HUDEP-2 (cell line): ENCODE results near the gene FAF1.
A peak's percentile ranks its signal among the peaks of the same experiment; 100 is the strongest.
"Not testable (repeated sequence)": the region's sequence is repeated elsewhere in the genome, so short reads cannot be mapped to it uniquely, and the experiment has no call there.

Source experiments
- DNase-seq, 76 experiments: peaks; one replicate each; lab custom pipeline; 2025; ENCODE audit not compliant: unreplicated experiment in 76 of 76; lab: John Stamatoyannopoulos, UW

Gene FAF1

DNA sequence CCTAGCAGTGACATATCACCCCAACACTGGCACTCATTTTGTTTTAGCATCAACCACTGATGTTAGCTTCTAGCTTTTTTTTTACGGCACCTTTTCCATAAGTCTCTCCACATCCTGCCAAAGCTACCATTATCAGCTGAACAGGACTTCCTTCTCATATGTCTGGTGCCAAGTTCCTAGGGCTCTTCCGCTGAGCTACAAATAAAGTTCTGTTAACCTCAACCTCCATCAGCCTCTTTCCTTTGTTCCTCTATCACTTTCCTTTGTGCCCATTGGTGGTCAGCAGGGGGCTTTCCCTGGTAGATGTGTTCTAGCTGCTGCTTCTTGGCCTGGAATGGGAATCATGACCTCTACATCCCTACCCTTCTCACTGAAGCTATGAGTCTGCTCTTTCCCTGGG is 163.8 kb downstream of the FAF1 start:
- no peak for DNase-seq

DNA sequence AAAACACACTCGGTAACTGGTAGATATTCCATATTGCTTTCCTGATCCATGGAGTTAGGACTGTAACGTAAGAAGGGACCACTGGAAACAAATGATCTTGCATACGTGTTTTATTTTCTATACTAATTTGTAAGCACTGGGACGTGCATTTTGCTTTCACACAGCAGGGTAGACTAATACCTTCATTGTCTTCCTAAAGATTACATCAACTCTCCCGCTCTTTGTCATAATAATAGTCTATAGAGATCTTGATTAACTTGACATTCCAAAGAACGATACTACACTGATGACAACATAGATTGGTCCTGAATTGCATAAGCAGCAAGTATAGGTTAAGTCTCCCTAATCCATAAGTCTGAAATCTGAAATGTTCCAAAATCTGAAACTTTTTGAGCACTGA is 166.5 kb downstream of the FAF1 start:
- DNase-seq, result no peak

DNA sequence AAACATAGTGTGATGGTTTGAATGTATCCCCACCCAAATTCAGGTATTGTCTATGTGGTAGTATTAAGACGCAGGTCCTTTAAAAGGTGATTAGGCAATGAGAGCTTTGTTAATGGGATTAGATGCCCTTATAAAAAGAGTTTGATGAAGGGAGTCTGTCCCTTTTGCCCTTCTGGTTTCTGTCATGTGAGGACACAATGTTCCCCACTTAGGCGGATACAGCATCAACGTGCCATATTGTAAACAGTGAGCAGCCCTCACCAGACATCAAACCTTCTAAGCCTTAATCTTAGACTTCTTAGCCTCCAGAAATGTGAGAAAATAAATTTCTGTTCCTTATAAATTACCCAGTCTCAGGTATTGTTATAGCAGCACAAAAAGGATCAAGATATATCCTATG is 172.8 kb downstream of the FAF1 start:
- DNase-seq, result no peak

DNA sequence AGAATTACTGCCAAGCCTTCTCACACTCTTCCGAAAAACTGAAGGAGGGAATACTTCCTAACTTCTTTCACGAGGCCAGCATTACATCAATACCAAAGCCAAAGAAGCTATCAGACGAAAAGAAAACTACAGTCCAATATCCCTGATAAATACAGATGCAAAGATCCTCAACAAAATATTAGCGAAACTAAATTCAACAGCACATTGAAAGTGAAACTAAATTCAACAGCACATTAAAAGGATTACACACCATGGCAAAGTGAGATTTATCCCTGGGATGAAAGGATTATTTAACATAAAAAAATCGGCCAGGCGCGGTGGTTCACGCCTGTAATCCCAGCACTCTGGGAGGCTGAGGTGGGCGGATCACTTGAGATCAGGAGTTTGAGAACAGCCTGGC is 176.8 kb downstream of the FAF1 start:
- no peak for DNase-seq

DNA sequence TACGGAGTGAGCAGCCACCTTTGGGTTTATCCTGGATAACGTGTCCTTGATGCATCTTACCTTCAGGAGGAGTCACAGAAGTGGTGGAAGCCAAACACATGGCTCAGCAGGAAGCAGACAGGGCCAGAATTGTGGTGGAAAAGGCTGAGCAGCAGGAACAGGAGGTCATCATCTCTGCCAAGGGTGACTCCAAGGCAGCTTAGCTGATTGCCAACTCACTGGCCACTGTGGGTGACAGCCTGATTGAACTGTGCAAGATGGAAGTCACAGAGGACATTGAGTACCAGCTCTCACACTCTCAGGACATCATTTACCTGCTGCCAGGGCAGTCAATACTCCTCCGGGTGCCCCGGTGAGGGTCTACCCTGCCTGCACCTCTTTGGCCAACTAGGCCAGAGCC is 179.3 kb downstream of the FAF1 start:
- DNase-seq, result no peak

DNA sequence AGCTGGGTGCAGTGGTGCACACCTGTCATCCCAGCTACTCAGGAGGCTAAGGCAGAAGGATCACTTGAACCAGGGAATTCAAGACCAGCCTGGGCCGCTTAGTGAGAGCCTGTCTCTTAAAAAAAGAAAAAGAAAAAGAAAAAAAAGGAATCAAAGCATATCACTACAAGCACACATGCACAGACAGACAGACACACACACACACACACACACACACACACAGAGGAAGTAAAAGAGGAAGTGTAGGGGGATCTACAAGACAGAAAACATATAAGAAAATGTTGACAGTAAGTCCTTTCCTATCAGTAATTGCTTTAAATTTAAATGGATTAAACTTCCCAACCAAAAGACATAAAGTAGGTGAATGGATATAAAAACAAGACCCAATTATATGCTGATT is 180.3 kb downstream of the FAF1 start:
- no peak for DNase-seq

DNA sequence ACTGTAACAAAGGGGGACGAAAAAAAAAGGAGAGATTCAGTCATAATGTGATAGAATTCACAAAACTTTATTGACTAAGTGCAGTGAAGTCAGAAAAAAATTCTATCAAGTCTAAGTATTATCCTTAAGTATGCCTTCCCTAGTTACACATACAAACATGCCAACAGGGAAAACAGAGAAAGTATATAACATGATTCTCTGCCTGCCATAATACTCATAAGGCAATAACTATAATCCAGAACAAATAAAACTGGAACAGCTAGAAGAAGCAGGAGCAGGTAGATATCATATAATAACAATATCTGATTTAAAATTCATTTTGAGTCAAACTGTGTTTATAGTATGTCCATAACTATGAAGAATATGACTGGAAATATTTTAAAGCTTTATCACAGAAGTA is 184.3 kb downstream of the FAF1 start:
- no peak for DNase-seq

DNA sequence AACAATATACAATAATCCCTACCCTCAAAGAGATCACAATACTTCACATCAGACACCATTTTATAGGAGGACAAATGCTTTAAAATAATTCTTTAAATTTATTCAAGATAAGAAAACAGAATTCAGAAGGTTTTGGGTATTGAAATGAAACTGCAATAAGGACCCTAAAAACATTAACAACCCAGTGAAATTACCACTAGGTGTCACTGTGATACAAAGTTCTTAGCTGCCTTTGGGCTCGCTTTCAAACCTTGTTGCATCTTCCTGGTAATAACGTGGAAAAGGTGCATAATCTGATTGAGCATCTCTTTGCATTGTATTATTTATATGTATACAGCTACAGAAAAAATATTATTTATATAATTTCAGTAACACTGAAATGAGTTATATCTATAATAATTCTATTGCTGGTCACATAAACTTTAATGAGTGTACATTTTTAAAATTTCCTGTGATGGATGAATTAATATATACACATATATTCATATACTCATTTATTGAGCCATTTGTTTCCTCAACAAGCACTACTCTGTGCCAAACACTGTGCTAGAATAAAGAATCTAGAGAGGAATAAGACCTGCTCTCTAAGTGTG is 185.2 kb downstream of the FAF1 start:
- peak in 21 of 76 experiments; percentile 2 to 53 (median 22) for DNase-seq

DNA sequence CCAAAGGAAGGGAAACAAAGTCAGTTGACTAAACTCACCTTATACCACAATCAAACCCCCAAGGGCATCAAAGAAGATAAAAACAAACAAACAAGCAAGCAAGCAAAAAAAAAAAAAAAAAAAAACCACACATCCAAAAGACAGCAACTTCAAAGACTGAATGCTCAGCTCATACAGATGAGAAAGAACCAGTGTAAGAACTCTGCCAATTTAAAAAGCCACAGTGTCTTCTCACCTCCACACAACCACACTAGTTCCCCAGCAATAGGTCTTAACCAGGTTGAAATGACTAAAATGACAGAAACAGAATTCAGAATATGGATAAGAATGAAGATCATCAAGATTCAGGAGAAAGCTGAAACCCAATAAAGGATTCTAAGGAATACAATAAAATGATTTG is 193.4 kb downstream of the FAF1 start:
- no peak for DNase-seq

DNA sequence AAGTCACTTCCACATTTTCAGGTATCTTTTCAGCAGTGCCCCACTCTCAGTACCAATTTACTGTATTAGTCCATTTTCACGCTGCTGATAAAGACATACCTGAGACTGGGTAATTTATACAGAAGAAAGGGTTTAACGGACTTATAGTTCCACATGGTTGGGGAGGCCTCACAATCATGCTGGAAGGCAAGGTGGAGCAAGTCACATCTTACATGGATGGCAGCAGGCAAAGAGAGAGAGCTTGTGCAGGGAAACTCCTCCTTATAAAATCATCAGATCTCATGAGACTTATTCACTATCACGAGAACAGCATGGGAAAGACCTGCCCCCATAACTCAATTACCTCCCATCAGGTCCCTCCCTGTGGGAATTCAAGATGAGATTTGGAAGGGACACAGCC is 203.5 kb downstream of the FAF1 start:
- not testable (repeated sequence) for DNase-seq

DNA sequence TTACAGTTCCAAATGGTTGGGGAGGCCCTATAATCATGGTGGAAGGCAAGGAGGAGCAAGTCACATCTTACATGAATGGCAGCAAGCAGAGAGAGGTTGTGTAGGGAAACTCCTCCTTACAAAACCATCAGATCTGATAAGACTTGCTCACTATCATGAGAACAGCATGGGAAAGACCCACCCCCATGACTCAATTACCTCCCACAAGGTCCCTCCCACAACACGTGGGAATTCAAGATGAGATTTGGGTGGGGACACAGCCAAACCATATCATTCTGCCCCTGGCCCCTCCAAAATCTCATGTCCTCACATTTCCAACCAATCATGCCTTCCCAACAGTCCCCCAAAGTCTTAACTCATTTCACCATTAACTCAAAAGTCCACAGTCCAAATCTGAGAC is 205.3 kb downstream of the FAF1 start:
- DNase-seq, result peak in 1 of 76 experiments; percentile 4

DNA sequence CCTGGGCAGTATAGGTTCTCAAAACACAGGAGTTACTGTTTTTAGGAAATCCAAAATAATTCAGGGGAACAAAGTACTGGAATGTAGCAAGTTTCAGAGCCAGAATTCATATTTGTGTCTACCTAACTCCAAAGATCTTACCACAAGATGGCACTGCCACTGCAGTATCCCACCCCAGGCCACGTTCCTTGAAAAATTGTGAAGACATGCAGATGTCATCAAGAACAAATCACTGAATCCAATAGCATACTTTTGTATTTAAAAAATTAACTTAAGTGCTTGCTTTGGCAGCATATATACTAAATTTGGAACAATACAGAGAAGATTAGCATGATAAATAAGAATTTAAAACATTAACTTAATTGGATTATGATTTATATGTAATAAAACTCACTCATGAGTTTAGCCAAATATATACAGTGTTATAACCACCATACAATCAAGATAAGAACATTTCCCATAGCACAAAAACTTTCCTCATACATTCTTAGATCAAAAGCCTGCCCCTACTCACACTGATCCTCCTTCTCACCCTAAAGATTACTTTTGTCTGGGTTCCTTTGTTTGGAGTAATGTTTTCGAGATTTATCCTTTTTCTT is 209.9 kb downstream of the FAF1 start:
- peak in 12 of 76 experiments; percentile 0 to 28 (median 13) for DNase-seq

DNA sequence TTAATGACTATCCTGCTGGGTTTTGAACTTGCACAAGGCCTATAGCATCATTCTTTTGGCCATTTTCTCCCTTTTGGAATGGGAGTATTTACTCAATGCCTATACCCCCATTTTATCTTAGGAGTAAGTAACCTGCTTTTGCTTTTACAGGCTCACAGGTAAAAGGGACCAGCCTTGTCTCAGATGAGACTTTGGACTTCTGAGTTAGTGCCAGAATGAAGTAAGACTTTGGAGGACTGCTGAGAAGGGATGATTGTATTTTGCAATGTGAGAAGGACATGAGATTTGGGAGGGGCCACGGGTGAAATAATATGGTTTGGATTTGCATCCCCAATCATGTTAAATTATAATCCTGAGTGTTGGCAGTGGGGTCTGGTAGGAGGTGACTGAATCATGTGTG is 212.7 kb downstream of the FAF1 start:
- DNase-seq, result no peak

DNA sequence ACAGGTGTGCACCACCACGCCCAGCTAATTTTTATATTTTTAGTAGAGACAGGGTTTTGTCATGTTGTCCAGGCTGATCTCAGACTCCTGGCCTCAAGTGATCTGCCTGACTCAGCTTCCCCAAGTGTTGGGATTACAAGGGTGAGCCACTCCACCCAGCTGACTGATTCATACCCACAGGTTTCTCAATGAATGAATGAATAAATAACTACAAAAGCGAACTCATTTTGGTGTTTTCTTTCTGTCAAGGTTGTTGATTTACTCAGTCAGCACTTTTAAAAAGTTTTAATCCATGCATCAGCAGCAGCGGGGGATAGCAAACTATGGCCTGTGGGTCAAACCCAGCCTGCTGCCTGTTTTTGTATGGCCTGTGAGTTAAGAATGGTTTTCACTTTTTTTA is 217.5 kb downstream of the FAF1 start:
- DNase-seq, result no peak

DNA sequence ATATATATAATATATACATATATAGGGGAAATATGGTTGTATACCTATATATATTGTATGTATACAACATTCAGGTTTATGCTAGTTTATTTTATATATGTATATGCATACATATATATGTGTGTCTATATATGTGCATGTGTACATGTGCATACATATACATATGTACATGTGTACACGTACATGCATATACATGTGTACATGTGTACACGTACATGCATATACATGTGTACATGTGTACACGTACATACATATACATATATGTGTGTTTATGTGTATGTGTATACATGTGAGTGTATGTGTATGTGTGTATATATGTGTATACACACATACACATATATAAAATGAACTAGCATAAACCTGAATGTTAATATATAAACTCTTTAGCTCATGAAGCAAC is 220.9 kb downstream of the FAF1 start:
- DNase-seq, result no peak

DNA sequence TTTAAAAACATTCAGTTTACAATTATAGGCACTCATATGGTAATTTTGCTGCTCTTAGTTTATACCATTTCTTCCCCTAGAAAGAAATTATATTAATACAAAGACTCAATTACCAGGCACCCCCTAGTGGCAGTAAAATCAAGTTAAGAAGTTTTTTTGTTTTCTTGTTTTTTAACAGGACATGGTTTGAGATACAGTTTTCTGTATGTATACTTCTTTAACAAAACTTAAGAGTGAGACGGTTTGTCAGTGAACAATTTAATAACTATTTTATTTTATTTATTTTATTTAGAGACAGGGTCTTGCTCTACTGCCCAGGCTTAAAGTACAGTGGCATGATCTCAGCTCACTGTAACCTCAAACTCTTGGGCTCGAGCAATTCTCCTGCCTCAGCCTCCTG is 224.6 kb downstream of the FAF1 start:
- peak in 5 of 76 experiments; percentile 2 to 13 (median 4) for DNase-seq

DNA sequence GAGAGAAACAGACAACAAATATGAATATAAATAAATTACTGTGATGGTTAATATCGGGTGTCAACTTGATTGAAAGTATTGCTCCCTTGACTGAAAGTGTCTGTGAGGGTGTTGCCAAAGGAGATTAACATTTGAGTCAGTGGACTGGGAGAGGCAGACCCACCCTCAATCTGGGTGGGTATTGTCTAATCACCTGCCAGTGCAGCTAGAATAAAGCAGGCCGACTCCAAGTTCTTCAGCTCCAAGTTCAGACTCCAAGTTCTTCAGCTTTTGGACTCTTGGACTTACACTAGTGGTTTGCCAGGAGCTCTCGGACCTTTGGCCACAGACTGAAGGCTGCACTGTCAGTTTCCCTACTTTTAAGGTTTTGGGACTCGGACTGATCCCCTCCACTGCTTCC is 232.5 kb downstream of the FAF1 start:
- not testable (repeated sequence) for DNase-seq

DNA sequence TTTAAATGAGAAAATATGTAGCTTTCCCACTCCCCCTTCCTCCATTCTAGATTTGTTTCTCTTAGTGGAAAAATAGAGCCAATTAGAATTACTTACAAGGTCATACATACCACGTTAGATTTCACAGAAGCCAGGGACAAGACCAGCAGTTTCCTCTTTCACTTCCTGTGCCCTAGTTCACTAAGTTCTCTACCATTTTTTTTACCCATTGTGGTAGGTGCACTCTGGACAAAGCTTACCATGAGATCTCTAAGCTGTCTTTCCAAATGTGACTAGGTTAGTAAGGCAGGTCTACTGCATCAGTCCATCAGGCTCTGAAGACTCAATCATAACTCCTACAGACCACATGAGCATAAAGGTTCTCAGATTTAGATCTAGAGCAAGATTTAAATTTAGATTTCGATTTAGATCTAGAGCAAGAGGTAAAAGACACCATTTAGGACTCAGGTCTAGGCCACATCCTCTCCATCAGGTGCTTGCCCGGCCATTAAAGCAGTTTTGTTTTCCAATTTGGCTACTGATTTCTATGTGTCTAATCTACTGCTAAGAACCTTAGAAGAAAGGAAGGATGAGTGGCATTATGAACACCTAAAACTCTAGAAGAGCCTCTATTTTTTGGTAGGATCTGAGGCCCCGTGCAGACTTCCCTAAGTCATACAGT is 235.3 kb downstream of the FAF1 start:
- no peak for DNase-seq

DNA sequence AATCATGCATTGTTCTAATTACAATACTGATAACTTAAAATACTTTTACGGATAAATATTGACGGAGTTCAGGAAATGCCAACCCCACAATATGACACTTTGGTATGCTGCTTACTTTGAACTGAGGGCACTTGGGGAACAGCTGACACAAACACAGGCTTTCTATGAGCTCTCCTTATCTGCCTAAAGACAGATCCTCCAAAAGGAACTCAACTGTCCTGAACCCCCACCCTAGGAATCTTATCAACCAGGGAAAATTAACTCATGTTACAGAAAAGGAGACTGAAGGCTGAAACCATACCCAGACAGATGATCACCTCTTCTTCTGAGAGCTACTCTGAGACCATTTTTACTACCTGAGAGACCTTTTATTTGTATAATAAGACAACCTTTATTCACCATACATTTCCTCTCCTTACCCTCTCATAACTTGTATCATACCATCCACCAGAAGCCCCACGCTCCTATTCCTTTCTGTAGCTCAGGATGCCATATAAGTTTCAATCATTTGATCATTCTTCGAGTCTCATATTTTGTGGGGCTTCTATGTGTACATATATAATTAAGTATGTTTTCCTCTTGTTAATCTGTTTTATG is 239.5 kb downstream of the FAF1 start:
- peak in 20 of 76 experiments; percentile 4 to 52 (median 30) for DNase-seq

DNA sequence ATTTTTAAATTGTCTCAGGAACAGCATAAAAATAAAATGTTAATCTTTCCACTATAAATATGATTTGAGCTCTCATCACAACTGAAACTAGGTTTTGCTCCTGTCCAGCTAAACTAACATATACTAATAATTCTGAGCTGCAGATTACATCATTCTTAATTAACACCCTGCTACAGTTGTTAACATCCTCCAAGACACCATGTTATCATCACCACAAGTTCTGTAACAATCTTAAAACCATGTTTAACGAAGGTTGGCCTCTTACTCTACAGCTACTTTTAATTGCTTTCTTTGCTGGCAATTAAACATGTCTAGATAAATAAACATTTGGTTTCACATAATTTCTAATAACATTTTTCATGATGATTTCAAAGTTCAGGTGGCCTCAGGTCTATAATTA is 240.9 kb downstream of the FAF1 start:
- no peak for DNase-seq

DNA sequence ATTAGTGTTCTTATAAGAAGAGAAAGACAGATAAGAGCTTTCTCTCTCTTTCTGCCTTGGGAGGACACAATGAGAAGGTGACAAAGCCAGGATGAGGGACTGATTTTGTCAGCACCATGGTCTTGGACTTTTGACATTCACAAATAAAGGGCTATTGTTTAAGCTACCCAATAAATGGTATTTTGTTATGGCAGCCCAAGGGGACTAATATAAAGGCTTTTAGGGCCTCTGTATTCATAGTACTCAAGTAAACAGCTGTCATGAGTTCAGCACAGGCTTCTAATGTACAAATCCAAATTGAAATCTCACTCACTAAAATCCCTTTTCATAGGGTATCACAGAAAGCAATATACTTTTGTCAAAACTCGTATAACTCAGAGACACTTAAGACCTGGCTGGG is 242.7 kb downstream of the FAF1 start:
- DNase-seq, result no peak

DNA sequence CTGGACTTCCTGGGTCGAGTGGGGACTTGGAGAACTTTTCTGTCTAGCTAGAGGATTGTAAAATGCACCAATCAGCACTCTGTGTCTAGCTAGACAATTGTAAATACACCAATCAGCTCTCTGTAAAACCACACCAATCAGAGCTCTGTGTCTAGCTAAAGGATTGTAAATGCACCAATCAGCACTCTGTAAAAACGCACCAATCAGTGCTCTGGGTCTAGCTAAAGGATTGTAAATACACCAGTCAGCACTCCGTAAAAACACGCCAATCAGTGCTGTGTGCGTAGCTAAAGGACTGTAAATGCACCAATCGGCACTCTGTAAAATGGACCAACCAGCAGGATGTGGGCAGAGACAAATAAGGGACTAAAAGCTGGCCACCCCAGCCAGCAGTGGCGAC is 243.6 kb downstream of the FAF1 start:
- DNase-seq, result not testable (repeated sequence)
